ENCODE data around the gene EVI5.

GRCh38 chr1:92502247-92502646 lies 282.7 kb downstream of the EVI5 start:
- TF ChIP-seq CTCF (IDR thresholded peaks at IDR 0.05; ENCODE audit: borderline replicate concordance, extremely low read depth, low read length, poor library complexity, severe bottlenecking) (no peak), EZH2 (IDR thresholded peaks at IDR 0.05; ENCODE audit: borderline replicate concordance, low read depth, low read length, severe bottlenecking) (no peak)

Data from DND-41 (cell line).